SK-N-SH treated with all-trans-retinoic acid at 6 μM for 48 hours (cell line): ENCODE results near the gene IFI27L2.

ENCODE experiments used
- ARNTL ChIP-seq: fragments of 450-650 bp; formaldehyde crosslinking; IDR thresholded peaks from 2 replicates; pipeline ENCODE4 v1.5.0; 2020; ENCODE audit warnings: low read depth, mild to moderate bottlenecking, moderate library complexity, borderline replicate concordance
- CSDC2 ChIP-seq: fragments of 250-450 bp; sonication (Bioruptor Pico); IDR thresholded peaks from 2 replicates; pipeline ENCODE4 v1.5.0; 2020; ENCODE audit warnings: mild to moderate bottlenecking, moderate library complexity
- ZFP30 ChIP-seq: fragments of 450-650 bp; formaldehyde crosslinking; IDR thresholded peaks from 2 replicates; pipeline ENCODE4 v1.5.0; 2022; ENCODE audit warnings: mild to moderate bottlenecking, moderate library complexity
- ZNF565 ChIP-seq: fragments of 450-650 bp; formaldehyde crosslinking; conservative IDR thresholded peaks from 2 replicates; pipeline ENCODE4 v1.5.0; 2020; ENCODE audit warnings: low read depth, mild to moderate bottlenecking, moderate library complexity
- ZNF70 ChIP-seq: fragments of 450-650 bp; formaldehyde crosslinking; IDR thresholded peaks from 2 replicates; pipeline ENCODE4 v1.5.0; 2020; ENCODE audit warnings: mild to moderate bottlenecking, moderate library complexity
- TF ChIP-seq, protein P1 (sequence below): fragments of 250-450 bp; sonication (Bioruptor Pico); IDR thresholded peaks from 2 replicates; pipeline ENCODE4 v1.8.0; 2021; ENCODE audit warnings: low read depth, mild to moderate bottlenecking, moderate library complexity, borderline replicate concordance
- TF ChIP-seq, protein P2 (sequence below): fragments of 250-450 bp; sonication (Bioruptor Pico); IDR thresholded peaks from 2 replicates; pipeline ENCODE4 v1.5.0; 2020; ENCODE audit warnings: mild to moderate bottlenecking, moderate library complexity

DNA sequence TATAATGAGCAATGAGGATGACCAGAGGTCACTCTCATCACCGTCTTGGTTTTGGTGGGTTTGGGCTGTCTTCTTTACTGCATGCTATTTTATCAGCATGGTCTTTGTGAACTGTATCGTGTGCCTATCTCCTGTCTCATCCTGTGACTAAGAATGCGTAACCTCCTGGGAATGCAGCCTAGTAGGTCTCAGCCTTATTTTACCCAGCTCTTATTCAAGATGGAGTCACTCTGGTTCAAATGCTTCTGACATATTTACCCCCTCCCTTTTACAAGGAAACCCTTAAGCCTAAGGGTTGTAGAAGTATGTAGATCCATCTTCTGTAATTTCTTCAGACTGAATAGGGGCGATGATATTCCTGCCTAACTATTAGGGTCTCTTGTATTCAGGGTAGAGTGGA, 39.9 kb downstream of the IFI27L2 start:
- no peak for TF ChIP-seq ZFP30 (CRISPR knock-in tag)
- TF ChIP-seq, protein P1, sequence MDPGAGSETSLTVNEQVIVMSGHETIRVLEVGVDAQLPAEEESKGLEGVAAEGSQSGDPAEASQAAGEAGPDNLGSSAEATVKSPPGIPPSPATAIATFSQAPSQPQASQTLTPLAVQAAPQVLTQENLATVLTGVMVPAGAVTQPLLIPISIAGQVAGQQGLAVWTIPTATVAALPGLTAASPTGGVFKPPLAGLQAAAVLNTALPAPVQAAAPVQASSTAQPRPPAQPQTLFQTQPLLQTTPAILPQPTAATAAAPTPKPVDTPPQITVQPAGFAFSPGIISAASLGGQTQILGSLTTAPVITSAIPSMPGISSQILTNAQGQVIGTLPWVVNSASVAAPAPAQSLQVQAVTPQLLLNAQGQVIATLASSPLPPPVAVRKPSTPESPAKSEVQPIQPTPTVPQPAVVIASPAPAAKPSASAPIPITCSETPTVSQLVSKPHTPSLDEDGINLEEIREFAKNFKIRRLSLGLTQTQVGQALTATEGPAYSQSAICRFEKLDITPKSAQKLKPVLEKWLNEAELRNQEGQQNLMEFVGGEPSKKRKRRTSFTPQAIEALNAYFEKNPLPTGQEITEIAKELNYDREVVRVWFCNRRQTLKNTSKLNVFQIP (CRISPR knock-in tag) = no peak
- TF ChIP-seq ZNF565 (CRISPR knock-in tag) = no peak
- no peak for TF ChIP-seq ARNTL (CRISPR knock-in tag)
- TF ChIP-seq, protein P2, sequence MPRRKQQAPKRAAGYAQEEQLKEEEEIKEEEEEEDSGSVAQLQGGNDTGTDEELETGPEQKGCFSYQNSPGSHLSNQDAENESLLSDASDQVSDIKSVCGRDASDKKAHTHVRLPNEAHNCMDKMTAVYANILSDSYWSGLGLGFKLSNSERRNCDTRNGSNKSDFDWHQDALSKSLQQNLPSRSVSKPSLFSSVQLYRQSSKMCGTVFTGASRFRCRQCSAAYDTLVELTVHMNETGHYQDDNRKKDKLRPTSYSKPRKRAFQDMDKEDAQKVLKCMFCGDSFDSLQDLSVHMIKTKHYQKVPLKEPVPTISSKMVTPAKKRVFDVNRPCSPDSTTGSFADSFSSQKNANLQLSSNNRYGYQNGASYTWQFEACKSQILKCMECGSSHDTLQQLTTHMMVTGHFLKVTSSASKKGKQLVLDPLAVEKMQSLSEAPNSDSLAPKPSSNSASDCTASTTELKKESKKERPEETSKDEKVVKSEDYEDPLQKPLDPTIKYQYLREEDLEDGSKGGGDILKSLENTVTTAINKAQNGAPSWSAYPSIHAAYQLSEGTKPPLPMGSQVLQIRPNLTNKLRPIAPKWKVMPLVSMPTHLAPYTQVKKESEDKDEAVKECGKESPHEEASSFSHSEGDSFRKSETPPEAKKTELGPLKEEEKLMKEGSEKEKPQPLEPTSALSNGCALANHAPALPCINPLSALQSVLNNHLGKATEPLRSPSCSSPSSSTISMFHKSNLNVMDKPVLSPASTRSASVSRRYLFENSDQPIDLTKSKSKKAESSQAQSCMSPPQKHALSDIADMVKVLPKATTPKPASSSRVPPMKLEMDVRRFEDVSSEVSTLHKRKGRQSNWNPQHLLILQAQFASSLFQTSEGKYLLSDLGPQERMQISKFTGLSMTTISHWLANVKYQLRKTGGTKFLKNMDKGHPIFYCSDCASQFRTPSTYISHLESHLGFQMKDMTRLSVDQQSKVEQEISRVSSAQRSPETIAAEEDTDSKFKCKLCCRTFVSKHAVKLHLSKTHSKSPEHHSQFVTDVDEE (CRISPR knock-in tag) = no peak
- no peak for TF ChIP-seq CSDC2 (CRISPR knock-in tag)
- TF ChIP-seq ZNF70 (CRISPR knock-in tag) = no peak
